GM12864 (cell line): ENCODE data around the gene DENND1A.

ENCODE experiments used
- DNase-seq: peaks from one replicate; pipeline ENCODE4 v3.0.0-alpha.2; 2011; ENCODE audit warnings: low read depth
- H3K4me3 ChIP-seq: 2 replicates; pipeline ENCODE4 v1.5.1; 2011; ENCODE audit warnings: mild to moderate bottlenecking, low read depth, low read length, control low read depth
- TF ChIP-seq, protein P1 (sequence below): IDR thresholded peaks from 2 replicates; pipeline ENCODE4 v1.5.1; 2011; ENCODE audit warnings: low read depth, mild to moderate bottlenecking, moderate library complexity, low read length, control low read depth, inconsistent platforms; ENCODE audit errors: missing control alignments

DENND1A gene

DNA sequence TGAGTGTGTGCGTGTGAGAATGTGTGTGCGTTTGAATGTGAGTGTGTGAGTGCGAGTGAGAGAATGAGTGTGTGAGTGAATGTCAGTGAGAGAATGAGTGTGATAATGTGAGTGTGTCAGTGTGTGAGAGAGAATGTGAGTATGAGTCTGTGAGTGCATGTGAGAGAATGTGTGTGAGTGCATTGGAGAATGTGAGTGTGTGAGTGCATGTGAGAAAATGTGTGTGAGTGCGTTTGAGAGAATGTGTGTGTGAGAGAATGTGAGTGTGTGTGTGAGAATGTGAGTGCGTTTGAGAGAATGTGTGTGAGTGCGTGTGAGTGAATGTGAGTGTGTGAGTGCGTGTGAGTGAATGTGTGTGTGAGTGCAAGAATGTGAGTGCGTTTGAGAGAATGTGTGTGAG, 42.7 kb upstream of the DENND1A start:
- DNase-seq, result no peak
- H3K4me3 ChIP-seq, result no peak overlapping the region
- TF ChIP-seq, protein P1, sequence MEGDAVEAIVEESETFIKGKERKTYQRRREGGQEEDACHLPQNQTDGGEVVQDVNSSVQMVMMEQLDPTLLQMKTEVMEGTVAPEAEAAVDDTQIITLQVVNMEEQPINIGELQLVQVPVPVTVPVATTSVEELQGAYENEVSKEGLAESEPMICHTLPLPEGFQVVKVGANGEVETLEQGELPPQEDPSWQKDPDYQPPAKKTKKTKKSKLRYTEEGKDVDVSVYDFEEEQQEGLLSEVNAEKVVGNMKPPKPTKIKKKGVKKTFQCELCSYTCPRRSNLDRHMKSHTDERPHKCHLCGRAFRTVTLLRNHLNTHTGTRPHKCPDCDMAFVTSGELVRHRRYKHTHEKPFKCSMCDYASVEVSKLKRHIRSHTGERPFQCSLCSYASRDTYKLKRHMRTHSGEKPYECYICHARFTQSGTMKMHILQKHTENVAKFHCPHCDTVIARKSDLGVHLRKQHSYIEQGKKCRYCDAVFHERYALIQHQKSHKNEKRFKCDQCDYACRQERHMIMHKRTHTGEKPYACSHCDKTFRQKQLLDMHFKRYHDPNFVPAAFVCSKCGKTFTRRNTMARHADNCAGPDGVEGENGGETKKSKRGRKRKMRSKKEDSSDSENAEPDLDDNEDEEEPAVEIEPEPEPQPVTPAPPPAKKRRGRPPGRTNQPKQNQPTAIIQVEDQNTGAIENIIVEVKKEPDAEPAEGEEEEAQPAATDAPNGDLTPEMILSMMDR, result no peak

DNA sequence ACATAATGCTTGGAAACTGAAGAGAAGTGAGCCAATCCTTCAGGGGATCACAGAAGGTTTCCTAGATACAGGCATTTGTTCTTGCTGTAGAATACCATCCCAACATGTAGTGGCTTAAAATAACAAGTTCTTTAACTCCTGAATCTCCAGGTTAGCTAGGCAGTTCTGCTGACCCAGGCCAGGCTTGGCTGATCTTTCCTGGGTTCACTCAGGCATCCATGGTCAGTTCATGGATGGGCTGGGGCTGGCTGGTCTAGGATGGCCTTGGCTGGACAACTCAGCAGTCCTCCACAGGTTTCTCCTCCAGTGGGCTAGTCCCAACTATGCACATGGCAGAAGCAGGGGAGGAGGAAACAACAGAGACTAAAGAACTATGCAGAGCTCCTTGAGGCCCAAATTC, 37.4 kb upstream of the DENND1A start:
- no peak overlapping the region for H3K4me3 ChIP-seq
- TF ChIP-seq, protein P1, result no peak
- DNase-seq, result no peak

DNA sequence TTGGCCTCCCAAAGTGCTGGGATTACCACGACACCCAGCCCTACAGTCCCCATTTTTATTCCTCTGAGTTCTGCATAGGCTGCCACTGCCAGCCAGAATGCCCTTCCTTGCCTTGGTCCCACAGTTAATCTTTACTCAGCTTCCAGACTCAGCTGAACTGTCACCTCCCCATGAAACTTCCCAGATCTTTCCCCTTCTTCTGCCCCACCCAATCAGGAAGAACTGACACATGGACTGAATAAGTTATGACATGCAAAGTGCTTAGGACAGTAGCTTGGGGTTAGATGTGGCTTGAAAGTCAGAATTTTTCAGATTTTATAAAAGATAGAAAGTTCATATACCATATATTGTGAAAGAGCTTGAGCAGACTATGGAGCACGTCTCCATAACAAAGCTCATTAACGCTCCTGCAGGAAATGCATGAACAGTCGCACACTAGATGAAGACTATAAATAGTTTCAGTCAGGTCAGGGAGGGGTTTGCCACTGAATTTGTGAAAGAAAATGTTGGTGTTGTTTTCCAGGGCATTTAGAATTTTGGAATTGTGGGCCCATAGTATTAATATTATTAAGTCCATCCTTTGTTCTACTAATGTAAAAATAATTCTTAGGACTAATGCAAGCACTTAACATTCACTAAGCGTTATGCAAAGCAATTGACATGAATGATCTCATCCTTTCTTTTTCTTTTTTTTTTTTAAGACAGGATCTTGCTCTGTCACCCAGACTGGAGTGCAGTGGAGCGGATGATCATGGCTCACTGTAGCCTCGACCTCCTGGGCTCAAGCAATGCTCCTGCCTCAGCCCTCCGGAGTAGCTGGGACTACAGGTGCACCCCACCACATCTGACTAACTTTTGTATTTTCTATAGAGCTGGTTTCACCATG, 36.1 kb upstream of the DENND1A start:
- DNase-seq, result no peak
- TF ChIP-seq, protein P1, result no peak
- no peak overlapping the region for H3K4me3 ChIP-seq

DNA sequence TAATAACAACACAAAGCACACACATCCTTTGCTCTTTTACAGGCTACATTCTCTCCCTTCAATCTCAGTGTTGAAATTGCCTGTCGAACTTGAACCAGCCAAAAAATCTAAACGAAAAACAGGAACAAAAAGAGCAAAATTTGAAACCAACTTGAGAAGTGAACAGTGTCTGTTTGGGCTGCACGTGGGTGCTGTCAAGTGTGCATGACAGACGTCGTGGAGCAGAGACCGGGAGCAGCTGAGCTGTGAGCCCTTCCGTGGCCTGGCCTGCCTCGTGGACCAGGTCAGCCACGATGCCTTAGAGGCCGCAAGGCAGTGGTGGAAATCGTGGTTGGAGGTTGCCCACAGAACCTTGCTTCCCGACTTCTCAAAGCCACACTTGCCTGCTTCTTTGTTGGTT, 34.8 kb upstream of the DENND1A start:
- DNase-seq, result no peak
- no peak overlapping the region for H3K4me3 ChIP-seq
- TF ChIP-seq, protein P1, result no peak

DNA sequence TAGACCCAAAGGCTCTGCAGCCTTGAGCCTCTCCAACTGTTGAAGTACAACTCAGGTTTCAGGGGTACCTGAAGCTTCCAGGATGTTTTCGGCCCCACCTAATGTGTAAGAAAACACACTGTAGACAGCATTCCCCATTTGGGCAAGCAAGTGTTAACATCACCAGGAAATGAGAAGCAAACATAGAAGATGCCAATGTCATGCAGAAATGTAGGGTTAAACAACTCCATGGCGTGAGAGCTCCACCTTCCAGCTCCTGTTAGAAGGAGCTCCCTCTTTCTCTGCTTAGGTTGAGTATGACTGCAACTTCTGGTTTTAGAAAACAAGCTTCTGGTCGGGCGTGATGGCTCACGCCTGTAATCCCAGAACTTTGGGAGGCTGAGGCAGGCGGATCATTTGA, 31.0 kb upstream of the DENND1A start:
- no peak overlapping the region for H3K4me3 ChIP-seq
- TF ChIP-seq, protein P1, result no peak
- DNase-seq, result no peak

DNA sequence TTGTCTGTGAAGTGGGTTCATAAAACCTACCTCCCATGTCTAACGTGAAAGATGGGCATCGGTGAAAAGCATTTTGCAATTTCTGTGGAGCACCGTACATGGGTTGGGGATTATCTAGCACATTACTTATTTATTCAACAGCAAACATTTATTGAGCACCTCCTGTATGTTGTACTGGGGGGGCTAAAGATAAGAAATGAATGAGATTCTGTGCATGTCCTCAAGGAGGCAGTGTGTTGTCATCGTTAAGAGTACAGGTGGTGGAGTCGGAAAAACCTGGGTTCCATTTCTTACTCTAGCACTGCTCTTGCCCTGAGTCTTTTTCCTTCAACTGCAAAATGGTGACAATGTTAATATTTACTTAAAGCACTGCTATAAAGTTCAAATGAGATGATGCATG, 30.4 kb upstream of the DENND1A start:
- TF ChIP-seq, protein P1, result peak; percentile 54
- no peak overlapping the region for H3K4me3 ChIP-seq
- no peak for DNase-seq

DNA sequence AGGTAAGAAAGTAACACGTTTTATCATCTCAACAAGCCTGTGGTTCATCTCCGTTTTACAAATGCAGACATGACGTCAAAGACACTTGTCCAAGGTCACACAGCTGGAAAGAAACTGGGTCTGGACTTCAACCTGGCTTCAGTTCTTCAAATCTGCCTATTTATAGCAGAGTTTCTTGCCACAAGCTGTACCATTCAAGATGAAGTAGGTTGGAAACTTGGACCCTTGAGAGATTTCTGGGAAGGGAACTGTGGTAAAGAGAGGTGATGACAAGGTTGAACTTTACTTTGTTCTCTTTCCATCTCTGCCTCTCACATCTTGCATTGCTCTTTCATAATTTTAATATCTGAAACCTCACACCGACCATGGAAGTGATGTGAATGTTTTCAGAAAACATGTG, 29.9 kb upstream of the DENND1A start:
- DNase-seq, result no peak
- H3K4me3 ChIP-seq, result no peak overlapping the region
- TF ChIP-seq, protein P1, result no peak
